Activated CD4-positive, alpha-beta memory T cell treated with anti-CD3 and anti-CD28 coated beads, Interleukin-2, amount 10 ng/mL, durations not matched to agents 7 days and 5 days (primary cell): ENCODE data around the gene IGSF3. TPM values are rescaled to one million over a fixed set of nuclear protein-coding genes. Genes with fewer than 3 reads are reported as not detected.
A peak's percentile ranks its signal among the peaks of the same experiment; 100 is the strongest.
"Not testable (repeated sequence)": the region's sequence is repeated elsewhere in the genome, so short reads cannot be mapped to it uniquely, and the experiment has no call there.

ENCODE experiments used
- CTCF ChIA-PET: fragments of 350-600 bp; sonication (Branson Sonifier 250); formaldehyde crosslinking; loops from one replicate; lab custom pipeline; 2021; ENCODE audit warnings: antibody characterized with exemption, inconsistent platforms; lab: Charles Lee
- POLR2A ChIA-PET: fragments of 350-600 bp; sonication (Branson Sonifier 250); formaldehyde crosslinking; loops from one replicate; lab custom pipeline; 2021; ENCODE audit warnings: antibody characterized with exemption; lab: Charles Lee
- DNase-seq: peaks from one replicate; pipeline ENCODE4 v3.0.0-alpha.2; 2020
- H3K27ac Mint-ChIP-seq: one replicate; pipeline ENCODE4 v1.8.0; 2021; ENCODE audit warnings: mild to moderate bottlenecking, mixed read lengths
- H3K27me3 Mint-ChIP-seq: one replicate; pipeline ENCODE4 v1.8.0; 2021; ENCODE audit warnings: mixed read lengths
- H3K36me3 Mint-ChIP-seq: one replicate; pipeline ENCODE4 v1.8.0; 2021; ENCODE audit warnings: low read depth, mixed read lengths
- H3K4me1 Mint-ChIP-seq: one replicate; pipeline ENCODE4 v1.8.0; 2021; ENCODE audit warnings: mixed read lengths
- H3K4me3 Mint-ChIP-seq: one replicate; pipeline ENCODE4 v1.8.0; 2021; ENCODE audit warnings: mild to moderate bottlenecking, mixed read lengths
- H3K9me3 Mint-ChIP-seq: one replicate; pipeline ENCODE4 v1.8.0; 2021; ENCODE audit warnings: mixed read lengths
- total RNA-seq, 2 experiments: library from RNA; stranded (reverse); gene quantifications; one replicate each; pipeline ENCODE4 v1.2.3, GENCODE V29; 2021

IGSF3 gene
- total RNA-seq, 2 experiments from 2014 or later: 0.48 to 0.58 TPM

DNA sequence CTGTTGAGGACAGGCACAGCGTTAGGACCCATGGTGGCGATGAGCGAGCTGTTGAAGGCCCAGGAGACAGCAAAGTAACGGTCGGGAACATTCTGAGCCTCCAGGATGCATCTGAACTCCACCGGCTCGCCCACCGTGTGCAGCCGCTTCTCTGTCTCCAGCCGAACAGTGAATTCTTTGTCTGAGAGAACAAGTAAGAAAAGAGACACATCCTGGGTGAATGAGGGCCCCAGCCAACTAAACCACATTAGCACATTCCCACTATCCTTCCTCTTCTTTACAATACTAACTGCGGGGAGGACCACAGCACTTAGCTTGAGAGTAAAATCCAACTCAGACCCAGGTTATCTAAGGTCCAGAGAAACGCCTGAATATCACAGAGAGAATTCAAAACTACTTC, 59.4 kb downstream of the IGSF3 start:
- POLR2A ChIA-PET: not testable (repeated sequence)
- H3K4me1 Mint-ChIP-seq: peaks cover 22% of the 10 kb centered on the region

DNA sequence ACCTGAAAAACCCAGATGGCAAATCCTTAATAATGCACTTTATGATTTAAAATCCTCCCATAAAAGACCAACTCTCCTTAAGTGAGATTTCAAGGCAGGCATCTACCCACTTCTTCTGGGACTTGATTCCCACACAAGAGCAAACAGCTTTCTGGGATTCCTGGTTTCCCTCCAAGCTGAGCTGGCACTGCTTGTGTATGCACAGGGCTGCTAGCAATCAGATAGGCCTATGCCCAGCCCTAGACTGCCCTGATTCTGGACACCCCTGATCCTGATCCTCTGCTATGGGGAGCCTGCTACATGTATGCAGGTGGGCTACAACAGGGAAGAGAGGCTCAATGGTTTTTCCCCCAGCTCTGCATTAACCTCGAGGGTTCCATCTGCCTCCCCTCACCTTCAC, 60.1 kb downstream of the IGSF3 start:
- H3K4me1 Mint-ChIP-seq: peaks cover 22% of the 10 kb centered on the region
- H3K4me3 Mint-ChIP-seq, POLR2A ChIA-PET, CTCF ChIA-PET, H3K36me3 Mint-ChIP-seq, H3K27me3 Mint-ChIP-seq, DNase-seq, H3K27ac Mint-ChIP-seq, H3K9me3 Mint-ChIP-seq: not testable (repeated sequence)

More for the DNA sequence above, 59.4 kb downstream of the IGSF3 start:
- H3K27me3 Mint-ChIP-seq, H3K36me3 Mint-ChIP-seq, H3K27ac Mint-ChIP-seq, H3K9me3 Mint-ChIP-seq, DNase-seq, CTCF ChIA-PET, H3K4me3 Mint-ChIP-seq: not testable (repeated sequence)

DNA sequence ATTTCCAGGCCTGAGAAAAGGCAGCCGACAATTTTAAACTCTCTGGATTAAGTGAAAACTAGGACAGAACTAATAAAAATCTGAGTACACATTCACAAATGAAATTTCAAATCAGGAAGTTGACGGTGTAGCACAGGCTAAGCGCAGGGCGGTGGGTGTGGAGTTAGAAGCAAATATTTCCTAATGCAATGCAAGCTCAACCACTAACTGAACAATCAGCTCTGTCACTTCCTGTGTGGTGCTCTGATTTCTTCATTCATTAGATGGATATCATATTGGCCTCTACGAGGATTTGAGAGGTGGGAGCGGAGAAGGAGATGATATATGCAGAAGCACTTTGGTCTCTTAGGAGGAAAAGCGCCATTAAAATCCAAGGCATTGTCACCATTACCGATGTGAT, 61.5 kb downstream of the IGSF3 start:
- POLR2A ChIA-PET, CTCF ChIA-PET, H3K4me3 Mint-ChIP-seq, H3K9me3 Mint-ChIP-seq, H3K27me3 Mint-ChIP-seq, H3K36me3 Mint-ChIP-seq, H3K27ac Mint-ChIP-seq: not testable (repeated sequence)
- DNase-seq: peak; percentile 26
- H3K4me1 Mint-ChIP-seq: peaks cover 22% of the 10 kb centered on the region

- POLR2A ChIA-PET: no interaction called here
- peaks cover 19% of the 10 kb centered on the region for H3K4me1 Mint-ChIP-seq
- H3K27me3 Mint-ChIP-seq: no peaks in the 10 kb centered on the region
- H3K9me3 Mint-ChIP-seq: no peaks in the 10 kb centered on the region
- H3K4me3 Mint-ChIP-seq: no peak overlapping the region
- no peaks in the 10 kb centered on the region for H3K36me3 Mint-ChIP-seq
- DNase-seq: no peak
- H3K27ac Mint-ChIP-seq: no peak overlapping the region
- CTCF ChIA-PET: no interaction called here
Measured at GRCh38 chr1:116605315-116605714, 62.2 kb downstream of the IGSF3 start.

DNA sequence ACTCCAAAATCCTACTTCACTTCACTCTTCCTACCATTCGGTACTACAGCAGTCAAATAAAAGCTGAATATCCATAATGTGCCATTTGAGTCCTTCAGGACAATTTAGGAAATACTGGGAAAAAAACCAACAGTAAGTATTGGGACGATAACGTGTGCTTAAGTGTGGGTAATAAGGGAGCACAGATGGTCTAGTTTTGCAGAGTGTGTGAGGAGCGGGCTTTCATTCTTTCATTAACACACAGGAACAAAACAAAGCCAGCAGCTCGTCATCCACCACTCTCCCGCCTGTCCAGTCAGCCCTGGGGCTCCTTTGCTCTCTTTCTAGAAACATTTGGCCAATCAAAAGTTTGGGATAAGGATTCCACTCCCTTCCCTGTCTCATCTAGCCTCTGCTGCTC, 63.1 kb downstream of the IGSF3 start:
- H3K27me3 Mint-ChIP-seq, H3K27ac Mint-ChIP-seq, H3K36me3 Mint-ChIP-seq, H3K4me3 Mint-ChIP-seq, DNase-seq, POLR2A ChIA-PET, H3K9me3 Mint-ChIP-seq: not testable (repeated sequence)
- CTCF ChIA-PET: interaction anchor here (0.6 kb wide), 1 partner anchor 9 kb away, joined by 3 read pairs; no protein-coding TSS in a partner anchor
- peaks cover 14% of the 10 kb centered on the region for H3K4me1 Mint-ChIP-seq

GRCh38 chr1:116603646-116604045, 63.9 kb downstream of the IGSF3 start:
- H3K27me3 Mint-ChIP-seq, H3K4me3 Mint-ChIP-seq, H3K9me3 Mint-ChIP-seq, H3K36me3 Mint-ChIP-seq, H3K27ac Mint-ChIP-seq, POLR2A ChIA-PET, DNase-seq: not testable (repeated sequence)
- CTCF ChIA-PET: interaction anchor here (0.6 kb wide), 1 partner anchor 8 kb away, joined by 3 read pairs; no protein-coding TSS in a partner anchor
- H3K4me1 Mint-ChIP-seq: peaks cover 14% of the 10 kb centered on the region

DNA sequence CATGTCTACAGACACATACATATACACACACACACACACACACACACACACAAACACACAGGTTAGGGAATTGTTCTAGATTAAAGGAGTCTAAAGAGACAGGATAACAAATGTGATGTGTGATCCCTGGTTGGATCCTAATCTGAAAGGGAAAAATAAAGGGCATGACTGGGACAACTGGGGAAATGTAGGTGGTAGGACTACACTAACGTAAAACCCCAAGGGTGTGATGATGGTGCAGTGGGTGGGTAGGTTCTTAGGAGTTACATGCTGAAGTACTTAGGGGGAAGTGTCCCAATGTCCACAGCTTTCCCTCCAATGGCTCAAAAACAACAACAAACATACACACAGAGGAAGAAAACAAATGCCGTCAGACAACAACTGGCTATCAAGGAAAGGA, 68.2 kb downstream of the IGSF3 start:
- H3K27me3 Mint-ChIP-seq, H3K4me3 Mint-ChIP-seq, DNase-seq, CTCF ChIA-PET, H3K27ac Mint-ChIP-seq, H3K9me3 Mint-ChIP-seq, POLR2A ChIA-PET, H3K36me3 Mint-ChIP-seq: not testable (repeated sequence)
- peaks cover 12% of the 10 kb centered on the region for H3K4me1 Mint-ChIP-seq

GRCh38 chr1:116598420-116599036, 69.0 kb downstream of the IGSF3 start:
- H3K27ac Mint-ChIP-seq, H3K36me3 Mint-ChIP-seq, H3K4me3 Mint-ChIP-seq, H3K9me3 Mint-ChIP-seq, CTCF ChIA-PET, POLR2A ChIA-PET, H3K27me3 Mint-ChIP-seq, DNase-seq: not testable (repeated sequence)
- H3K4me1 Mint-ChIP-seq: peaks cover 12% of the 10 kb centered on the region

GRCh38 chr1:116597388-116597787, 70.1 kb downstream of the IGSF3 start:
- H3K36me3 Mint-ChIP-seq, H3K4me3 Mint-ChIP-seq, DNase-seq, H3K27me3 Mint-ChIP-seq, H3K9me3 Mint-ChIP-seq, POLR2A ChIA-PET, H3K27ac Mint-ChIP-seq: not testable (repeated sequence)
- H3K4me1 Mint-ChIP-seq: peaks cover 12% of the 10 kb centered on the region
- CTCF ChIA-PET: interaction anchor here (1.5 to 4.4 kb wide), 5 partner anchors 15 to 458 kb away, joined by 4 to 49 read pairs (median 16); no protein-coding TSS in a partner anchor

DNA sequence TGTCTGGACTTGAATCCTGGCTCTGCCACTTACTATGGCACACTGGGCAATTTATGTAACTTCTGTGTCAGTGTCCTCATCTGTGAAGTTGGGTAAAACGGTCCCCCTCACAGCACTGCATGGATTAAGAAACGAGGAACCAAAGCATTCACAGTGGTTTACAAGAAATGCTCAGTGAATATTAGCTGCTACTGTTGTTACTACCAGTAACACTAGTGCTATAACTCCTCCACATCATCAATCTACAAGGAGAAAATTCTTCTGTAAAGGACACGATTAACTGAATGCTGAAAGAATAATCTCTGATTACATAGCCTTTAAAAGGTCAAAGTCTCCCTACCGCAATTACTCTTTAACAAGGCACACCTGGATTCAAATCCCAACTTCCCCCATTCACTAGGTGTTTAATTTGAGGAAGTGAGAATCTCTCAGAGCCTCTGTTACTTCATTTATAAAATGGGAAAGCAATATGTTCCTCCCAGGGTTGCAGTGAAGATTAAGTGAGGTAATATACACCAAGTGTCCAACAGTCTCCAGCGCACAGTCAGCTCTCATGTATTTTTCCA, 70.7 kb downstream of the IGSF3 start:
- H3K4me1 Mint-ChIP-seq: peaks cover 12% of the 10 kb centered on the region
- H3K36me3 Mint-ChIP-seq, H3K4me3 Mint-ChIP-seq, H3K9me3 Mint-ChIP-seq, H3K27ac Mint-ChIP-seq, DNase-seq, H3K27me3 Mint-ChIP-seq: not testable (repeated sequence)
- POLR2A ChIA-PET: interaction anchor here (1.2 kb wide), 1 partner anchor 22 kb away, joined by 3 read pairs; no protein-coding TSS in a partner anchor
- CTCF ChIA-PET: interaction anchor here (0.7 to 4.4 kb wide), 7 partner anchors 14 to 458 kb away, joined by 3 to 49 read pairs (median 7); no protein-coding TSS in a partner anchor

GRCh38 chr1:116595946-116596741, 71.4 kb downstream of the IGSF3 start:
- DNase-seq: peak; percentile 50
- not testable (repeated sequence) for H3K36me3 Mint-ChIP-seq, H3K27ac Mint-ChIP-seq, H3K9me3 Mint-ChIP-seq, H3K27me3 Mint-ChIP-seq
- POLR2A ChIA-PET: interaction anchor here (1.0 to 1.2 kb wide), 2 partner anchors 21 to 457 kb away, joined by 3 read pairs; no protein-coding TSS in a partner anchor
- CTCF ChIA-PET: interaction anchor here (0.7 to 4.4 kb wide), 12 partner anchors 13 to 532 kb away, joined by 3 to 49 read pairs (median 4); no protein-coding TSS in a partner anchor
- H3K4me3 Mint-ChIP-seq: peak overlapping the region; percentile 37
- peaks cover 12% of the 10 kb centered on the region for H3K4me1 Mint-ChIP-seq

GRCh38 chr1:116595065-116595840, 72.3 kb downstream of the IGSF3 start:
- not testable (repeated sequence) for H3K4me3 Mint-ChIP-seq, H3K27me3 Mint-ChIP-seq, H3K36me3 Mint-ChIP-seq, H3K9me3 Mint-ChIP-seq, H3K27ac Mint-ChIP-seq, DNase-seq
- ChIA-PET CTCF (interaction anchor here (0.6 to 4.4 kb wide), 11 partner anchors 9 to 533 kb away, joined by 3 to 49 read pairs (median 3); no protein-coding TSS in a partner anchor), POLR2A (interaction anchor here (1.0 to 1.2 kb wide), 2 partner anchors 21 to 456 kb away, joined by 3 read pairs; no protein-coding TSS in a partner anchor)
- peaks cover 12% of the 10 kb centered on the region for H3K4me1 Mint-ChIP-seq
